Measurements from ENCODE around the gene TMPRSS3.

The TMPRSS3 gene

DNA sequence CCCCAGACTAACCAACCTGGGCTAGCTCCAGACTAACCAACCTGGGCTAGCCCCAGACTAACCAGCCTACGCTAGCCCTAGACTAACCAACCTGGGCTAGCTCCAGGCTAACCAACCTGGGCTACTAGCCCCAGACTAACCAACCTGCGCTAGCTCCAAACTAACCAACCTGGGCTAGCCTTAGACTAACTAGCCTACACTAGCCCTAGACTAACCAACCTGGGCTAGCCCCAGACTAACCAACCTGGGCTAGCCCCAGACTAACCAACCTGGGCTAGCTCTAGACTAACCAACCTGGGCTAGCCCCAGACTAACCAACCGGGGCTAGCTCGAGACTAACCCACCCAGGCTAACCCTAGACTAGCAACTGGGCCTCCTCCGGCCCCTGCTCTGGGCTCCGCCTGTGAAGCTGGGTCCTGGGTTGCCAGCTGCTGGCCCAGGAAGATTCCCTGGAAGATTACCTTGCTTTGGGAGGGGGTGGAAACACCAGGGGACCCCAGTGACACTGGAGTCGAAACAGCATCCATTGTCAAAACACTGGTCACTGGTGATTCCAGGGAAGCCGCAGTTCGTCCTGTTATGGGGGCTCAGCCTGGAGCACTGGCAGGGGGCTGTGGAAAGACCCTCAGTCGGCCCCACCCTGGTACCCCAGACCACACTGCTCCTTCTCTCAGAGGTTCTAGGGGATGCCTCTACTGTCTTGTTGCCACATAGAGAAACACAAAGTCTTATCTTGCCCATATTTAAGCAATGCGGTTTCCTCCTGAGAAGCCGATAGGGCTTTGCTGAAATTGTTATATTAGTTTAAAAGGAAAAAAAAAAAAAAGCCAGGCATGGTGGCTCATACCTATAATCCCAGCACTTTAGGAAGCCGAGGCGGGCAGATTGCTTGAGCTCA is 46.2 kb downstream of the TMPRSS3 start:
- DNase-seq: peak; percentile 3
- TF ChIP-seq, protein P1, sequence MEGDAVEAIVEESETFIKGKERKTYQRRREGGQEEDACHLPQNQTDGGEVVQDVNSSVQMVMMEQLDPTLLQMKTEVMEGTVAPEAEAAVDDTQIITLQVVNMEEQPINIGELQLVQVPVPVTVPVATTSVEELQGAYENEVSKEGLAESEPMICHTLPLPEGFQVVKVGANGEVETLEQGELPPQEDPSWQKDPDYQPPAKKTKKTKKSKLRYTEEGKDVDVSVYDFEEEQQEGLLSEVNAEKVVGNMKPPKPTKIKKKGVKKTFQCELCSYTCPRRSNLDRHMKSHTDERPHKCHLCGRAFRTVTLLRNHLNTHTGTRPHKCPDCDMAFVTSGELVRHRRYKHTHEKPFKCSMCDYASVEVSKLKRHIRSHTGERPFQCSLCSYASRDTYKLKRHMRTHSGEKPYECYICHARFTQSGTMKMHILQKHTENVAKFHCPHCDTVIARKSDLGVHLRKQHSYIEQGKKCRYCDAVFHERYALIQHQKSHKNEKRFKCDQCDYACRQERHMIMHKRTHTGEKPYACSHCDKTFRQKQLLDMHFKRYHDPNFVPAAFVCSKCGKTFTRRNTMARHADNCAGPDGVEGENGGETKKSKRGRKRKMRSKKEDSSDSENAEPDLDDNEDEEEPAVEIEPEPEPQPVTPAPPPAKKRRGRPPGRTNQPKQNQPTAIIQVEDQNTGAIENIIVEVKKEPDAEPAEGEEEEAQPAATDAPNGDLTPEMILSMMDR (IDR thresholded peaks at IDR 0.05; ENCODE audit: low read depth, low read length): no peak
- Histone ChIP-seq H3K27ac (no peak overlapping the region), H3K36me3 (no peaks in the 10 kb centered on the region), H3K4me3 (ENCODE audit: low read depth, low read length) (no peak overlapping the region), H3K9me3 (ENCODE audit: severe bottlenecking) (peaks cover 10% of the 10 kb centered on the region), H3K27me3 (ENCODE audit: insufficient read depth, low read depth, severe bottlenecking) (no peaks in the 10 kb centered on the region)

DNA sequence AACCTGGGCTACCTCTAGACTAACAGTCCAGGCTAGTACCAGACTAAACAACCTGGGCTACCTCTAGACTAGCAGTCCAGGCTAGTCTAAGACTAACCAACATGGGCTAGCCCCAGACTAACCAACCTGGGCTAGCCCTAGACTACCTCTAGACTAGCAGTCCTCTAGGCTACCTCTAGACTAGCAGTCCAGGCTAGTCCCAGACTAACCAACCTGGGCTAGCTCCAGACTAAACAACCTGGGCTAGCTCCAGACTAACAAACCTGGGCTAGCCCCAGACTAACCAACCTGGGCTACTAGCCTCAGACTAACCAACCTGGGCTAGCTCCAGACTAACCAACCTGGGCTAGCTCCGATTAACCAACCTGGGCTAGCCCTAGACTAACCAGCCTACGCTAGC is 47.1 kb downstream of the TMPRSS3 start:
- H3K27ac ChIP-seq: no peak overlapping the region
- H3K36me3 ChIP-seq: no peaks in the 10 kb centered on the region
- DNase-seq: no peak
- peaks cover 1% of the 10 kb centered on the region for H3K9me3 ChIP-seq (ENCODE audit: severe bottlenecking)
- no peaks in the 10 kb centered on the region for H3K27me3 ChIP-seq (ENCODE audit: insufficient read depth, low read depth, severe bottlenecking)
- no peak overlapping the region for H3K4me3 ChIP-seq (ENCODE audit: low read depth, low read length)
- TF ChIP-seq, protein P1 (IDR thresholded peaks at IDR 0.05; ENCODE audit: low read depth, low read length): no peak

DNA sequence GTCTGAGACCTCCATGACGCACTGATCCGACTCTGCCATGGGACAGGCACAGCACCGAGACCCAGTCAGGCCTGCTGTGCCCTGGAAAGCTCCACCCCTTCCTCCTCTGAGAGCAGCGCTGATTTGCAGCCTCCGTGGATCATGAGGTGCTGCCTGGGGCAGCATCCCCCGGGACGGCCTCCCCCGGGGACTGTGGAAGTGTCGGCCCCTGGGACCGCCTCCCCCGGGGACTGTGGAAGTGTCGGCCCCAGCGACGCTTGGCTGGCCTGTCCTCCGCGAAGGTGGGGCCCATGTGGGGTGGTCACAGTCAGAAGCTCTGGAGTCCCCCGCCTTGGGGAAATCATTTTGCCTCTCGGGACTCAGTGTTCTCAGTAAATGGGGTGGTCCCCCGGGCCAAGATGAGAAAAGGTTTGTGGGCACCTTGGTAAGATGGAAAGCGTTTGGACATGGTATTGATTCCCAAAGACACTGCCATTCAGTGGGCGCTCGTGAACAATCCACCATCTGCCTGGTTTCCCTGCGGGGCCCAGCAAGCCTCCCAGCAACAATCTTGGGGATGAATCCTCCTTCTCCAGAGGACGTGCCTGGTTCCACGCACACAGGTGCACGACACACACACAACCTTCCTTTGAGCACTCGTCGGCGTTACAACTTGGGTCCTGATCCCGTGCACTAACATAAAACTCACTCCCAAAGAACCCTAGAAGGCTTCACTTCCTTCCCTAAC is 48.1 kb downstream of the TMPRSS3 start:
- peak; percentile 3 for DNase-seq
- Histone ChIP-seq H3K4me3 (ENCODE audit: low read depth, low read length) (no peak overlapping the region), H3K27me3 (ENCODE audit: insufficient read depth, low read depth, severe bottlenecking) (no peaks in the 10 kb centered on the region), H3K27ac (no peak overlapping the region), H3K9me3 (ENCODE audit: severe bottlenecking) (no peaks in the 10 kb centered on the region), H3K36me3 (no peaks in the 10 kb centered on the region)
- TF ChIP-seq, protein P1 (IDR thresholded peaks at IDR 0.05; ENCODE audit: low read depth, low read length): no peak

DNA sequence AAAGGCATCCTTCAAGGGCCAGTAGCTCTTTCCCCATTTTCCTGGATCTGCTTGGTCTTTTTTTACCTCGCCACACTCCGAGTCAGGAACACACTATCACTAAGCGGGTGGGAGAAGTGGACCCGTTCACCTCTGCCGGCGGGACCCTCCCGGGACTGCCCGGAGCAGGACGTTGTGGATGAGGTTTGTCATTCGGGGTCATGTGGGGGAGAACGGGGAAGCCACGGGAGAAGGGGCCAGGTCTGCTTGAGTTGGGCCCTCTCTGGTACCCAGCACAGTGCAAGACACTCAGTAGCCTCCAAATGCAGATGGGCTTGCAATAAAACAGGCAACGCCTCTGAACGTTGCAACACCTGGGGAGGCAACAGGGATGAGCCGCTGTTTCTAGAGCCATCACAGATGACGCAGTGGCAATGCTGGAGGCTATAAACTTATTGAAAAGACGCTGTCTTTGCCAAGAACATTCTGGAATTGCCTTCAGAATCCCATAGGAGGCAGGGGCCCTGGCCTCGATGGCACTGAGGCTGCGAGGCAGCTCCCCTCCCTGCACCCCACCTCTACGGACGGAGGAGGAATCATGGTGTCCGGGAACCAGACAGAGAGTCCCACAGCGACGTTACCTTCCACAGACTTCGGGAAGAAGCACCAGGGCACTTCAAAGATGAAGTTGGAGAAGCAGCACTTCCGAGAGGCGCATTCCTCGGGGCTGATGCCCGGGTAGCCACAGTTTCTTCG is 48.8 kb downstream of the TMPRSS3 start:
- Histone ChIP-seq H3K4me3 (ENCODE audit: low read depth, low read length) (no peak overlapping the region), H3K27me3 (ENCODE audit: insufficient read depth, low read depth, severe bottlenecking) (no peaks in the 10 kb centered on the region), H3K27ac (no peak overlapping the region), H3K36me3 (no peaks in the 10 kb centered on the region), H3K9me3 (ENCODE audit: severe bottlenecking) (no peaks in the 10 kb centered on the region)
- TF ChIP-seq, protein P1 (IDR thresholded peaks at IDR 0.05; ENCODE audit: low read depth, low read length): no peak
- no peak for DNase-seq

DNA sequence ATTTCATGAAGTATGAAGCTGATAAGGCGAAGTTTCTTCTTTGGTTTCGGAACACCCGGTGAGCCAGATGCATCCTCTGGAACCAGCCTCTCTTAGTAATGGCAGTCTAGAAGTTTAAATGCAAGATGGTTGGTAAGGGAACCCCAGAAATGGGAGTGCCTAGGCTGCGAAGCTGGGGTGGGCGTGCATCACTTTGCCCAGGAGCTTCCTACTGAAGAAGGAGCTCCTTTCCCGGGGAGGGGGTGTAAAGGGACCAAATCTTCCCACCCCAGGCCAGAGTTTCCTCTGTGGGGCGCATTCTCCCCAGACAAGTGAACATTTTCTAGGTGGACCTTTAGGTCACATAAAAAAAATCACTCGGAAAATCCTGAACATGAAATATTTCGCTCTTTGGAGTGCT is 49.4 kb downstream of the TMPRSS3 start:
- Histone ChIP-seq H3K27ac (no peak overlapping the region), H3K9me3 (ENCODE audit: severe bottlenecking) (no peaks in the 10 kb centered on the region), H3K4me3 (ENCODE audit: low read depth, low read length) (no peak overlapping the region), H3K36me3 (no peaks in the 10 kb centered on the region), H3K27me3 (ENCODE audit: insufficient read depth, low read depth, severe bottlenecking) (no peaks in the 10 kb centered on the region)
- DNase-seq: no peak
- TF ChIP-seq, protein P1 (IDR thresholded peaks at IDR 0.05; ENCODE audit: low read depth, low read length): no peak

Measured in WERI-Rb-1 (cell line).